ENCODE data around the gene VEGFB.

VEGFB gene

DNA sequence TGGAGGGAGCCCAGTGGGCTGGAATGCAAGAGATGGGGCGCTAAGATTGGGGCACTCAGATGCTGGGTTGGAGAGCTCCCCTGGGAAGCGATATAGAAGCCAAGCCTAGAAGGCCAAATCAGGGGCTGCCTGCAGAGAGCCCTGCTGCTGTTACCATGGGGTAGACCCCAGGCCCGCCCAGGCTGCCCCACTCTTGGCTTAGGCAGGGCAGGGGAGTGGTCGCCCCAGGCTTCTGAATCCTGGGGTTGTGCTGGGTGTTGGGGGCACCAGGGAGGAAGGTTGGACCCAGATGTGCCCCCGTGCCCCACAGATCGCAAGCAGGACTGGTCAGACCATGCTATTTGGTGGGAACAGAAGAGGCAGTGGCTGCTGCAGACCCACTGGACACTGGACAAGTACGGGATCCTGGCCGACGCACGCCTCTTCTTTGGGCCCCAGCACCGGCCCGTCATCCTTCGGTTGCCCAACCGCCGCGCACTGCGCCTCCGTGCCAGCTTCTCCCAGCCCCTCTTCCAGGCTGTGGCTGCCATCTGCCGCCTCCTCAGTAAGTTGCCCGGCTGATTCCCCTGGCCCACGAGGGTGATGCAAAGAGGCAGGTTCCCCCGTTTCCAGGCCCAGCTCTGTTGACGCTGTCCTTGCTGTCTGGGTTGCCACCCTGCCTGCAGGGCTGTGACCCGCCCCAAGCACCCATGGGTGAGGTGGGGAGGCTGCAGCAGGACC lies 23.9 kb upstream of the VEGFB start:
- in situ Hi-C loops (cut with MboI; ENCODE audit: low sequenced_read_pairs): no loop called here

DNA sequence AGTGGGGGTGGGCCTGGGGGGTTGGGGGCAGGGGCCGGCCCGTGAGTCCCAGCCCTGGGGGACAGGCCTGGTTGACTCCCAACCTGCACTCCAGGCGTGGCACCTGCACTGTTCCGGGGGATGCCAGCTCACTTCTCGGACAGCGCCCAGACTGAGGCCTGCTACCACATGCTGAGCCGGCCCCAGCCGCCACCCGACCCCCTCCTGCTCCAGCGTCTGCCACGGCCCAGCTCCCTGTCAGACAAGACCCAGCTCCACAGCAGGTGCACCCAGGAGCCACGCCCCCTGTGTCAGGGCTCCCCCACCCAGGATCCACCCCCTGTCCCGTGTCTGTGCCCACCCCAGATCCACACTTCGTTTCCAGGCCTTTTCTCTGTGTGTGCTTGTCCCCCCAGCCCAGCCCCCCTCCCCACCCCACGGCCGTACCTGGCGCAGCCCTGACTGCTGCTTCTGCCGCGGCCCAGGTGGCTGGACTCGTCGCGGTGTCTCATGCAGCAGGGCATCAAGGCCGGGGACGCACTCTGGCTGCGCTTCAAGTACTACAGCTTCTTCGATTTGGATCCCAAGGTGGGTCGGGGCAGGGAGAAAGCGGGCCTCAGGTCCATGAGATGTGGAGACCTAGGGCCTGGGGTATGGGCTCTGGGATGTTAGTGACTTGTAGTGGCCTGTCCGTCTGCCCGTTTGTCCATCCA lies 23.1 kb upstream of the VEGFB start:
- in situ Hi-C loops (cut with MboI; ENCODE audit: low sequenced_read_pairs): no loop called here

- in situ Hi-C loops (cut with MboI; ENCODE audit: low sequenced_read_pairs): no loop called here
Observed at GRCh38 chr11:64216879-64217278, 17.5 kb upstream of the VEGFB start.

DNA sequence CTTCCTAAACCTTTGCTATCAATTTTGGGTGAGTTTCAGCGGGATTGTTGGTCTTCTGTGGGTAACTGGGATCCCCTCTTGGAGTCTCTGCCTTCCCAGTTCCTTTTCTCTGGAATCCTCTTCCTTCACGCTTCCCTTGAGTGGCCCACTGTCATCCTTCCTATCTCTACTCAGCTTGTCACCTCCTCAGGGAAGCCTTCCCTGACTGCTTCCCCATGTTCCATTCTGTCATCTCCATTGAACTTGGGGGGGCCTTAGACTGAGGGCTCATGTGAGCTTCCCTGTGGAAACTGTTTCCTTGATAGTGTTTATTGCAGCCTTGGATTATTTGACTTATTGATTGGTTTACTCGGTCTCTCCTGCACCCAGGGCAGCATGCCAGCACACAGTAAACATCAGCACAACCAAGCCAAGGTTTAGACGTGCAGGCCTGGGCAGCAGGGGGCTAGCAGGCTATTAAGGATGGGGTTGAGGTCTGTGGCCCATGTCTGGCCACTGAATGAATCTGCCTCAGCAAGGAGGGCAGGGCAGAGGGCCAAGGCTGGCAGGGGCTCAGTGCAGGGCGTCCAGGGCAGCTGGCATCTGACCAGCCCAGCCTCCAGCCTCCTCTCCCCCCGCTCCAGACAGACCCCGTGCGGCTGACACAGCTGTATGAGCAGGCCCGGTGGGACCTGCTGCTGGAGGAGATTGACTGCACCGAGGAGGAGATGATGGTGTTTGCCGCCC lies 15.6 kb upstream of the VEGFB start:
- in situ Hi-C loops (cut with MboI; ENCODE audit: low sequenced_read_pairs): no loop called here

DNA sequence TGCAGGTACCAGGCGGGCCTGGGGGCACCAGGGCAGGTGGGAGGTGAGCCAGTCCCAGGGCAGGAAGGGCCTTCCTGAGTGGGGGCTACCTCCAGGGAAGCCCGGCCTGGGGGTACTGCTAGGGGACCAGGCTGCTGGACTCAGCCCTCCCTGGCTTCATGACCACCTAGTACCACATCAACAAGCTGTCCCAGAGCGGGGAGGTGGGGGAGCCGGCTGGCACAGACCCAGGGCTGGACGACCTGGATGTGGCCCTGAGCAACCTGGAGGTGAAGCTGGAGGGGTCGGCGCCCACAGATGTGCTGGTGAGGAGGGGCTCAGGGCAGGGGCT lies 15.1 kb upstream of the VEGFB start:
- in situ Hi-C loops (cut with MboI; ENCODE audit: low sequenced_read_pairs): no loop called here

- in situ Hi-C loops (cut with MboI; ENCODE audit: low sequenced_read_pairs): no loop called here
Observed at GRCh38 chr11:64219755-64220154, 14.6 kb upstream of the VEGFB start.

GRCh38 chr11:64220271-64220670 lies 14.1 kb upstream of the VEGFB start:
- in situ Hi-C loops (cut with MboI; ENCODE audit: low sequenced_read_pairs): no loop called here

- in situ Hi-C loops (cut with MboI; ENCODE audit: low sequenced_read_pairs): no loop called here
Observed at GRCh38 chr11:64220798-64221197, 13.6 kb upstream of the VEGFB start.

GRCh38 chr11:64222651-64223000 lies 11.8 kb upstream of the VEGFB start:
- in situ Hi-C loops (cut with MboI; ENCODE audit: low sequenced_read_pairs): no loop called here

DNA sequence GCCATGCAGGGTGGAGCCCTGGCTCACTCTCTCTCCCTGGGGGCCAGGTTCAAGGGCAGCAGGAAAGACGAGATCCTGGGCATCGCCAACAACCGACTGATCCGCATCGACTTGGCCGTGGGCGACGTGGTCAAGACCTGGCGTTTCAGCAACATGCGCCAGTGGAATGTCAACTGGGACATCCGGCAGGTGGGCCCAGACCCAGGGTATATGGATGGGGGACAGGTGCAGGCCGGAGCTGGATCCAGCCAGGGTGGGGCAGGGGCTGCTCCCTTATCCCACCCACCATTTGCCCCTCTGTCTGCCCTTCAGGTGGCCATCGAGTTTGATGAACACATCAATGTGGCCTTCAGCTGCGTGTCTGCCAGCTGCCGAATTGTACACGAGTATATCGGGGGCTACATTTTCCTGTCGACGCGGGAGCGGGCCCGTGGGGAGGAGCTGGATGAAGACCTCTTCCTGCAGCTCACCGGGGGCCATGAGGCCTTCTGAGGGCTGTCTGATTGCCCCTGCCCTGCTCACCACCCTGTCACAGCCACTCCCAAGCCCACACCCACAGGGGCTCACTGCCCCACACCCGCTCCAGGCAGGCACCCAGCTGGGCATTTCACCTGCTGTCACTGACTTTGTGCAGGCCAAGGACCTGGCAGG lies 11.3 kb upstream of the VEGFB start:
- in situ Hi-C loops (cut with MboI; ENCODE audit: low sequenced_read_pairs): no loop called here

DNA sequence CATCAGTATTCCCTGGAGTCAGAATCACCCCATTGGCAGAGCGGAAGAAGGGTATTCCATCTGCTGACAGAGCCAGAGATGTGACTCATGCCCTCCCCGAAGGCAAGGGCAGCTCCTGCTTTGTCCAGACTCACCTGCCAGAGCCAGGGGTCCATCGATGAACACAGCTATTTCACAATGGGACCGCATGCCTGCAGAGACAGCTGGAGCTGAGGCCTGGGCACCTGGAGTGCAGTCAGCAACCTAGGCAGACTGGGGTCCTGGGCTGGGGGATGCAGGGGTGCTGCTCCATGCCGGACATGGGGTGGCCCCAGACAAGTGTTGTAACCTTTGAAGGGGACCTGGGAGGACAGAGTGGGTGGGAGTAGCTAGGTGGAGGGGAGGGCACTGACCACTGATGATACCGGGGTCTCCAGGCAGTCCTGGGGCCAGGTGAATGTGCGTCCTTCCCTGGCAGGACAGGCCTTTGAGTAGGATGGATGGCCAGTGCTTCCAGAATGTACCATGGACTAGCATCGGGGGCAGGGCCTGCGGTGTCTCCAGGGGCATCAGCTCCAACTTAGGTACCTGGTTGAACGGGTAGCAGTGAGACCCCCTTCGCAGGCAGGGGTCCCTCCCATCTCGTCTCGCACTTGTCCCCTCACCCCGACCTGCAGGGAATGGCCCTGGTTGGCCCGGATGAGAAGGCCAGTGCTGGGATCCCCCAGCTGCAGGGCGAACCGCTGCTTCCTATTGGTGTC lies 10.1 kb upstream of the VEGFB start:
- in situ Hi-C loops (cut with MboI; ENCODE audit: low sequenced_read_pairs): no loop called here

- in situ Hi-C loops (cut with MboI; ENCODE audit: low sequenced_read_pairs): no loop called here
Observed at GRCh38 chr11:64224891-64225607, 9.3 kb upstream of the VEGFB start.

- in situ Hi-C loops (cut with MboI; ENCODE audit: low sequenced_read_pairs): no loop called here
Observed at GRCh38 chr11:64225608-64226506, 8.5 kb upstream of the VEGFB start, which contains the start of the genes NUDT22 and TRPT1. TSS of gene NUDT22 (plus strand) at chr11:64226274. CDS start at chr11:64226653, 379 bp downstream. TSS of gene TRPT1 (minus strand) at chr11:64226186. CDS start at chr11:64225860, 326 bp downstream.

DNA sequence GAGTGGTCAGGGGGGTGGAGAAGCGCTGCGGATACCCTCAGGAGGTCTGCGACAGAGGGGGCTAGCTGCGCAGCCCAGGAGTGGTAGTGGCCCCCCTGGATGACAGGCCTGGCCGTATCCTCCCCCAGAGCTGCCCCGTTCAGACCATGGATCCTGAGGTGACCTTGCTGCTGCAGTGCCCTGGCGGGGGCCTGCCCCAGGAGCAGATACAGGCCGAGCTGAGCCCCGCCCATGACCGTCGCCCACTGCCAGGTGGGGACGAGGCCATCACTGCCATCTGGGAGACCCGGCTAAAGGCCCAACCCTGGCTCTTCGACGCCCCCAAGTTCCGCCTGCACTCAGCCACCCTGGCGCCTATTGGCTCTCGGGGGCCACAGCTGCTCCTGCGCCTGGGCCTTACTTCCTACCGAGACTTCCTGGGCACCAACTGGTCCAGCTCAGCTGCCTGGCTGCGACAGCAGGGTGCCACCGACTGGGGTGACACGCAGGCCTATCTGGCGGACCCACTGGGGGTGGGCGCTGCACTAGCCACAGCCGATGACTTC lies 7.8 kb upstream of the VEGFB start:
- in situ Hi-C loops (cut with MboI; ENCODE audit: low sequenced_read_pairs): no loop called here

DNA sequence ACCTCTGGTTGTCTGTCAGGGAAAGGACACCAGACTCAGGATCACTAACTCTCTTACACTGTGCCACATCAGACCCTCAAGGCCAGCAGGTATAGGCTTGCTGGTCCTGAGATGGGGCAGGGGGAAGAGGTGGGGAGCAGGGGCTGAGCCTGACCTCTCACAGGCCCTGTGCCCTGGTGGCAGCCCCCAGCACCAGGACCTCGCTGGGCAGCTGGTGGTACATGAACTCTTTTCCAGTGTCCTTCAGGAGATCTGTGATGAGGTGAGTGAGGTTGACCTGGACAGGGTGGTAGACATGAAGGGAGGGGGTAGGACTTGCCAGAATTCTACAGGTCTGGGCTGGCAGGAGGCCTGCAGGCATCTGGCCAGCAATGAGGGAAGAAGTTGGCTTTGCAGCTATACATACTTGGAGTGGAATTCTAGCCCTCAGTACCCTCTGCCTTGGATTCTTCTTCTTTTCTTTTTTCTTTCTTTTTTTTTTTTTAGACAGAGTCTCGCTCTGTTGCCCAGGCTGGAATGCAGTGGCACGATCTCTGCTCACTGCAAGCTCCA lies 6.9 kb upstream of the VEGFB start:
- in situ Hi-C loops (cut with MboI; ENCODE audit: low sequenced_read_pairs): no loop called here

DNA sequence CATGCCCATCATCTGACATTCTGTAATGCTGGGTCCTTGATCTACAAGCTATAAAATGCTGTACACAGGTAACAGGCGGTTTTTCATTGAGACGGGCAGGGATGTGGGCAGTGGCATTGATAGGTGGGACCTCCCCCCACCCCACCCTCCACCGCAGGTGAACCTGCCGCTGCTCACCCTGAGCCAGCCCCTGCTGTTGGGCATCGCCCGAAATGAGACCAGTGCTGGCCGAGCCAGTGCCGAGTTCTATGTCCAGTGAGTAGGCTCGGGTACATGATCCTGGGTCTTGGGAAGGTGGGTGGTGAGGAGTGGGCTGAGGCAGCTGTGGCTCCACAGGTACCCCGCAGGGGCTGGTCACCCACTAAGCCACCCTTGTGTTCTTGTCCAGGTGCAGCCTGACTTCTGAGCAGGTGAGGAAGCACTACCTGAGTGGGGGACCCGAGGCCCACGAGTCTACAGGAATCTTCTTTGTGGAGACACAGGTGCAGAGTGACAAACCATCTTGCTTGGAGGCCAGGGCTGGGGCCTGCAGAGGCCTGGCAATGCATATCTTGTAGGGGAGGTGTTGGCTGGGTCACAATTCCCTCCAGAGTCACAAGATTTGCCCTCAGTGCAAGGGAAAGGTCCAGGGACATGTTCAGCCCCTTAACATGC lies 5.2 kb upstream of the VEGFB start:
- in situ Hi-C loops (cut with MboI; ENCODE audit: low sequenced_read_pairs): no loop called here

DNA sequence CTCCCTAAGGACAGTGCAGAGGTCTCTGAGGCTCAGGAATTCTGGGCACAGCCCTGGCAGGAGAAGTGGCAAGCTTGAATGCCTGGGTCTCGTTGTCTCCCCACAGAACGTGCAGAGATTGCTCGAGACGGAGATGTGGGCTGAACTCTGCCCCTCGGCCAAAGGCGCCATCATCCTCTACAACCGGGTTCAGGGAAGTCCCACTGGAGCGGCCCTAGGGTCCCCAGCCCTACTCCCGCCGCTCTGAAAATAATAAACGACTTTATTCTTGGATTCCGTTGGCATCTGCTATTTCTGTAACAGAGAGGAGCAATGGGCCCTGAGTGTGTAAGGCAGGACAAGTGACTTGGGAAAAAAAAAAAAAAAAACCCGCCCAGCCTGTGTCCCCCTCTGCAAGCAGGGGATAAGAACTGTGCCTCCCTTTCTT lies 4.6 kb upstream of the VEGFB start:
- in situ Hi-C loops (cut with MboI; ENCODE audit: low sequenced_read_pairs): no loop called here

Data from HL-60/S4 treated with retinoic acid at 250 ng/mL for 4 days and 3 days (cell line).